Right forelimb (tissue), 1 donor: Measurements from ENCODE around the gene ESRRB.

Experiments used
- DNase-seq: peaks from one replicate; pipeline ENCODE4 v3.0.0-alpha.2; 2018

ESRRB gene

GRCh38 chr14:76546426-76547221 lies 170.7 kb downstream of the ESRRB start:
- DNase-seq = no peak

GRCh38 chr14:76547831-76548230 lies 171.9 kb downstream of the ESRRB start:
- no peak for DNase-seq

- no peak for DNase-seq
These were observed 174.6 kb downstream of the ESRRB start for GRCh38 chr14:76550534-76550933.

- no peak for DNase-seq
These were observed 175.2 kb downstream of the ESRRB start for GRCh38 chr14:76551116-76551515.
